ENCODE results near the gene SLC4A8. TPM values are rescaled to one million over a fixed set of nuclear protein-coding genes. Genes with fewer than 3 reads are reported as not detected.

Gene SLC4A8
- 4.5 and 10.3 TPM in 2 replicates for total RNA-seq

DNA sequence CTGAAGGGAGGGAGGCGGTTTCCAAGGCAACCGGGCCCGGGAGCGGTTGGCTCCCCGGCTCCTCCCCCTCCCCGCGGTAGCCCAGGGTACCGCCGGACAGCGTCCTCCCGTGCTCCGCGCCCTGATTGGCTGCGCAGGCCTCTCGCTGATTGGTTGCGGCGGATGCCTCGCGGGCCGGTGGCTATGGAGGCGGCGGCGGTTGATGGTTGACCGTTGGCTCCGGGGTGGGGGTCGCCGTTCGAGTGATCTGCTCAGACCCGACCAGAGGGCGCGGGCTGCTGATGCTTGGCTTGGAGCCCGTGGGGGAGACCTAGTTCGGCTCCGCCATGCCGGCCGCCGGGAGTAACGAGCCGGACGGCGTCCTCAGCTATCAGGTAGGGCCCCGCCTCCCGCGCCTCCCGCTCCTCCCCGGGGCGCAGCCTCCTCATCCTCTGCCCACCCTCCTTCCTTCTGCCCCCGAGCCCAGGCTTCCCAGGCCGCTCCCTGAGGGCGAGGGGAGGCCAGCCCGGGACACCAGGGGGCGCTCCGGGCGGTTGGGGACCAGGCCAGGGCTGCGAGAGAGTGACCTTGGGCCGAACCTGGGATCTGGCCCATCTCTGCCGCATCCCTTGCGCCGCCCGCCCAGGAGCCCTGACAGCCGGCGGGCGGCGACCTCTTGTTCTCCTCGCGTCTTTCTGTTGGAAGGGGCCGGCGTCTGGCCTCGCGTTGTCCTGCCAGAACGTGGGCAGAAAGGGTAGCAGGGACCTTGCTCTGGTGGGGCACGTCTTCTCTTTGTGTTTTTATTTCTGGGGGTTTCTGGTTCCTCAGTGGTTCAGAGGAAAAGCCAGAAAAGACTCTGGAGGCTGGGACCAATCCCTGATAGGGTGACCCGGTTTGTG lies at the start of gene SLC4A8:
Gene SLC4A8 (plus strand): TSS at position 170 of the 878 bp plus-strand sequence. CDS start 157 bp downstream, at position 327.

DNA sequence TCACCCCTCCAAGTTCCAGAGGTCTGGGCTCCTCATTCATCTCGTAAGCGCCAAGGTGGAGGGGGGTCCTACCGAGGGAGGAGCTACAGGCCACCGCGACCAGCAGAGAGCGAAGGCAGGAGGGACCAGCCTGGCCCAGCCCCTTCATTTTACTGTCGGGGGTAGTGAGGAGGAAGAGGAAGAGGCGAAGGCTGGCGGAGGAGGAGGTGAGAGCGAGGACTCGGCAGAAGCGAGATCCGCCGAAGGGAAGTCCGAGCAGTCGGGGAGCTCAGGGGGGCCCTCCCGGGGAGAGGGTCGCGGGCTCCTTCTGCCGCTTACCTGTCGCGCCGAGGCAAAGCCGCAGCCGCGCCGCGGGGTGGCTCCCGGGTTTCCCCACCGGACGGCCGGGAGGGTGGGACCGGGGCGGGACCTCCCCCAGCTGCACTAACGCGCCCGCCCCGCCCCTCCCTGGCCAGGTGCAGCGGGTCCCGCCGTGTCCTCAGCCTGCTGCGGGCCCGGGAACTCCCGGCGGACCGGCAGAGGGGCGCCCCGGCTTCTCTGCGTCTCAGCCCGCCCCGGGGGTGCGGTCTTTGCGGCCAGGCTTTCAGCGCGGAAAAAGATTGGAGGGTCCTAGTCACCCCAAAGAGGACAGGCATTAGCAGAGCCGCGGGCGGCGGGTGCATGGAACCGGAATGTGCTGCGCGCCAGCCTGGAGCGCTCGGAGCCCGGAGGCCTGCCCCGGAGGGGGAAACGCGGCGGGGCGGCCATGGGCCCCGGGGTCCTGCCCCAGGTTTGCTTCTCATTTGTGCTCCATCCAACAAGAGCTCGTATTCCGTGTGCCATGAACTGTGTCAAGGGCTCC lies 33.1 kb upstream of the SLC4A8 start, which contains the start of gene GALNT6:
Gene GALNT6 (minus strand): TSS at position 124 of the 841 bp plus-strand sequence. CDS start 11,625 bp downstream, outside the sequence.

Other genes starting within 250 kb of the SLC4A8 start
- gene POU6F1, start 206.8 kb upstream of the SLC4A8 start, total RNA-seq, result 3.5 and 6.3 TPM in 2 replicates
- gene DAZAP2, start 186.0 kb upstream of the SLC4A8 start, total RNA-seq, result 98.9 and 122 TPM in 2 replicates
- 8.9 and 16.6 TPM in 2 replicates for gene SMAGP, start 154.4 kb upstream of the SLC4A8 start, total RNA-seq
- gene BIN2, start 100.7 kb upstream of the SLC4A8 start, total RNA-seq, result not detected in 2 replicates
- not detected in 2 replicates for gene CELA1, start 78.2 kb upstream of the SLC4A8 start, total RNA-seq
- gene GALNT6, start 33.4 kb upstream of the SLC4A8 start, total RNA-seq, result 98.1 and 191 TPM in 2 replicates
- gene SCN8A, start 166.4 kb downstream of the SLC4A8 start, total RNA-seq, result 23.3 and 28.7 TPM in 2 replicates

Measured in smooth muscle cell of trachea (primary cell).